ENCODE results near the gene CDKN2D. TPM values are rescaled to one million over a fixed set of nuclear protein-coding genes. Genes with fewer than 3 reads are reported as not detected.
"Not testable (repeated sequence)": the region's sequence is repeated elsewhere in the genome, so short reads cannot be mapped to it uniquely, and the experiment has no call there.

CDKN2D gene
- total RNA-seq, 1 donor from 2014 or later, result 14.9 TPM

- no peak for DNase-seq (ENCODE audit: low spot score)
- intact Hi-C loops (cut with DNase I), result no loop called here
- ATAC-seq, result no peak
These were observed 33.2 kb downstream of the CDKN2D start for GRCh38 chr19:10535613-10536012.

- no peak for ATAC-seq
- DNase-seq (ENCODE audit: low spot score), result no peak
- intact Hi-C loops (cut with DNase I), result no loop called here
These were observed 35.0 kb downstream of the CDKN2D start for GRCh38 chr19:10533646-10534386.

- no peak for ATAC-seq
- intact Hi-C loops (cut with DNase I), result no loop called here
- DNase-seq (ENCODE audit: low spot score), result no peak
These were observed 36.3 kb downstream of the CDKN2D start for GRCh38 chr19:10532457-10532856.

- ATAC-seq; DNase-seq (ENCODE audit: low spot score); intact Hi-C loops (cut with DNase I): not testable (repeated sequence)
These were observed 41.9 kb downstream of the CDKN2D start for GRCh38 chr19:10526887-10527286.

GRCh38 chr19:10525636-10526035, 43.1 kb downstream of the CDKN2D start:
- ATAC-seq (no peak), DNase-seq (ENCODE audit: low spot score) (no peak)
- intact Hi-C loops (cut with DNase I), result no loop called here

- DNase-seq (ENCODE audit: low spot score) (no peak), ATAC-seq (no peak)
- intact Hi-C loops (cut with DNase I), result no loop called here
These were observed 45.6 kb downstream of the CDKN2D start for GRCh38 chr19:10523135-10523636.

GRCh38 chr19:10521461-10522171, 47.2 kb downstream of the CDKN2D start:
- no peak for ATAC-seq
- intact Hi-C loops (cut with DNase I), result no loop called here
- DNase-seq (ENCODE audit: low spot score), result no peak

- intact Hi-C loops (cut with DNase I), result no loop called here
- DNase-seq (ENCODE audit: low spot score) (no peak), ATAC-seq (no peak)
These were observed 48.0 kb downstream of the CDKN2D start for GRCh38 chr19:10520652-10521318.

GRCh38 chr19:10519421-10519820, 49.4 kb downstream of the CDKN2D start:
- DNase-seq (ENCODE audit: low spot score) (no peak), ATAC-seq (no peak)
- intact Hi-C loops (cut with DNase I), result no loop called here

- DNase-seq (ENCODE audit: low spot score) (no peak), ATAC-seq (peak; percentile 29)
- intact Hi-C loops (cut with DNase I), result no loop called here
These were observed 50.1 kb downstream of the CDKN2D start for GRCh38 chr19:10518444-10519361.

- DNase-seq (ENCODE audit: low spot score), result no peak
- intact Hi-C loops (cut with DNase I), result no loop called here
- ATAC-seq, result peak; percentile 63
These were observed 50.9 kb downstream of the CDKN2D start for GRCh38 chr19:10517760-10518443.

GRCh38 chr19:10517361-10517759, 51.4 kb downstream of the CDKN2D start, which contains the start of gene S1PR5:
Gene S1PR5, minus strand, starts transcription at chr19:10517447. Its CDS starts 2,436 bp downstream, at chr19:10515011.
- DNase-seq (ENCODE audit: low spot score) (no peak), ATAC-seq (peak; percentile 30)
- intact Hi-C loops (cut with DNase I), result no loop called here

- intact Hi-C loops (cut with DNase I), result no loop called here
- DNase-seq (ENCODE audit: low spot score) (no peak), ATAC-seq (no peak)
These were observed 52.0 kb downstream of the CDKN2D start for GRCh38 chr19:10516671-10517286.

Small RNA genes within 50 kb of the gene (microRNA-seq; reads per million reads assigned to microRNA genes)
- gene MIR1238, result not detected

Other genes starting within 250 kb of the CDKN2D start
- 20.3 TPM for gene RAVER1, start 235.4 kb downstream of the CDKN2D start, total RNA-seq
- 10.5 TPM for gene ICAM3, start 229.4 kb downstream of the CDKN2D start, total RNA-seq
- 128 TPM for gene TYK2, start 188.4 kb downstream of the CDKN2D start, total RNA-seq
- 128 TPM for gene CDC37, start 165.4 kb downstream of the CDKN2D start, total RNA-seq
- 11.0 TPM for gene PDE4A, start 148.4 kb downstream of the CDKN2D start, total RNA-seq
- gene KEAP1, start 65.6 kb downstream of the CDKN2D start, total RNA-seq, result 63.9 TPM
- gene S1PR5, start 51.5 kb downstream of the CDKN2D start, total RNA-seq, result 0.53 TPM
- gene ATG4D, start 25.1 kb downstream of the CDKN2D start, total RNA-seq, result 15.1 TPM
- gene KRI1, start 3.0 kb downstream of the CDKN2D start, total RNA-seq, result 25.0 TPM
- not detected for gene AP1M2, start 18.3 kb upstream of the CDKN2D start, total RNA-seq
- gene SLC44A2, start 56.6 kb upstream of the CDKN2D start, total RNA-seq, result 281 TPM
- gene ILF3, start 85.4 kb upstream of the CDKN2D start, total RNA-seq, result 198 TPM
- 43.8 TPM for gene QTRT1, start 132.5 kb upstream of the CDKN2D start, total RNA-seq
- 136 TPM for gene DNM2, start 149.1 kb upstream of the CDKN2D start, total RNA-seq

Data from sciatic nerve (tissue), 2 donors.